ENCODE measurements around the gene TRERF1. TPM values are rescaled to one million over a fixed set of nuclear protein-coding genes. Genes with fewer than 3 reads are reported as not detected.

TRERF1 gene
- total RNA-seq, 1 donor from 2014 or later = 6.2 TPM

DNA sequence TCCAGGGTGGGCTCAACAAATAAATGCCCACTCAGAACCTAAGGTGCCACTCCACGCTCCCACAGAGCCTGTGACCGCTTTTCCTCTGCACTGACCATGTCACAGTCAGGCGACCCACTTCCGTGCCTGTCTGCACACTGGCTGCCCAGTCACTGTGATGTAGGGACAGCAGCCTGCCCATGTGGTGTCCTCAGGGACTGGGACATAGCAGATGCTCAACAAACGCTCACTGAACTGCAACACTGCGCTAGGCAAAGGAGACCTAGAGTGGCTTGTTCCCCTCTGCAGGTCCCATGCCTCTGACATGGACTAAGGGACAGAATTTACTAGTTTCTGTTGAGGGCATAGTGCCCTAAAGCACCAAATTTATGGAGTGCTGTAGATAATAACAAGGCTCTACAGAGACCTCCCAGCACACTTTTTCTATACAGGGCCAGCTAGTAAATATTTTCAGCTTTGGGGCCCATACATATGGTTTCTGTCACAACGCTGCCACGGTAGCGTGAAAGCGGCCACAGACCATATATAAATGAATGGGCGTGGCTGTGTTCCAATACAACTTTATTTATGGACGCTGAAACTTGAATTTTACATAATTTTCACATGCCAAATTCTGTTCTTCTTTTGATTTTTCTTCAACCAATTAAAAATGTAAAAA is 176.2 kb downstream of the TRERF1 start:
- DNase-seq = no peak

DNA sequence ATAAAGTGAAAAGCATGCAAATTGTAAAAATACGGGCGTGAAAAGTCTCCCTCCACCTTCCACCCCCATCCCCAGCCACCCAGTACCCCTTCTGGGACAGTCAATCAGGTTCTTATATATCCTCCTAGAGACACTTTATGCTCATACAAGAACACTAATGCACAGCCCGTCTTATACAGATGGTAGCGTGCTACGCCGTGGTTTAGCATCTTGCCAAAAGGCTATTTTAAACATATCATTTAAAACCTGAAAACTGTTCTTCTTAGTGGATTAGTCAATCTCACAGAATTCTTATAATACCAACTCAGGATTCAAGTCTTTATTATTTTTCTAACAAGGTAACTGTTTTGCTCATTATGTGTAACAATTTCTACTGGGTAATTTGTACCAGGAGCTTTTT is 176.8 kb downstream of the TRERF1 start:
- no peak for DNase-seq

DNA sequence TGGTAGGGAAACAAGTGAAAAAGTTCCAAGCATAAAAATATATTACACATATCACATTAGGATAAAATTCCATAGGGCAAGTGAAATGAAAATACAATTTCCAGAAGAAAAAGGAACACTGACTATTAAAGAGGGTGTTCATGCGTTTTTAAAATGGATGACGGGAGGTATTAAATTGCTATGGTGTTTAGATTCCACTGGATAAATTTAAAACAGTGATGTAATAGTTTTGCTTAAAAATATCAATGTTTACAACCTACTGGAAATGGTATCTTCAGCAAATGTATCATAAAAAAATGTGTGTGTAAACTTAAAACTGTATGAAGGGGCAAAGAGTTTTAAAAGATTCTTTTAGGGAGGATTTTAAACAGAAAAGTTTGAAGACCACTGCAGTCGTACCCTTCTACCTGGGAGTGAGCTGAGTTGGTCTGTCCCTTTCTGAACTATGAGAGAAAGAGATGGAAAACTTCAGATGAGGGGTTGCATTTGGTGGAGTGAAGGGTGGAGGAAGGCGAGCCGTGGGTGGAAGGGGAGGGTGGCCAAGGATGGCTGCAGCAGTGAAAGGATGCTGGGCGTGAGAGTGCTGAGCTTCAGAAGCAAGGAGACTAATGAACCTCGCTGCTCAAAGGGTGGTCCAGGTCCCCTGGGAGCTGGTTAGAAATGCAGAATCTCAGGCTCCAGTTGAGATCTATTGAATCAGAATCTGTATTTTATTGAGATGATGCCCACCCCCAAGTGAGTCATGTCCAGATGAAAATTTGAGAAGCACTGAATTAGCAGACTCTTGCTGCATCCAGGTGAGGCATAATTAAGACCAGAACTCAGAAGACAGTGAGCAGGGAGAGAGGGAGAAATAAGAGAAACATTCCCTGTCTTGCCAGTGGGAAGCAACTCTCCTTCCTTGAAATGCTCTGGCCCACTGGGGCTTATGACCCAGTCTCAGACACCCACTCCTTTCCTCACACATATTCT is 179.6 kb downstream of the TRERF1 start:
- DNase-seq = no peak

DNA sequence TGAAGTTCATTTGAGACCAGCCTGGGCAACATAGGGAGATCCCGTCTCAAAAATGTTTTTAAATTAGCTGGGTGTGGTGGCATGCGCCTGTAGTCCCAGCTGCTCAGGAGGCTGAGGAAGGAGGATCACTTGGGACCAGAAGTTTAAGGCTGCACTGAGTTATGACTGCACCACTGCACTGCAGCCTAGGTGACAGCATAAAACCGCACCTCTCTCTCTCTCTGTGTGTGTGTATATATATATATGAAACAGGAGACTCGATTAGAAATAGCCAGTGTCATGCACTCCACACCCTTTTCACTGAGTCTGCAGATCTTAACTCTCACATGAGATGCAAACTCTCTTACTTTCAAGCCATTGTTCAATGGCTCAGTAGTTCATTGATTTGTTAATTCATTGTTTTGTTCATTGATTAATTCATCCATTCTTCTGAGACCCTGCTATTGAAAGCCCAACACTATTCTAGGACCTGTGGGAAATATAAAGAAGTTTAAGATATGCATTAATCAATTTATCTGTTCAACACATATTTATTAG is 181.7 kb downstream of the TRERF1 start:
- DNase-seq = no peak

DNA sequence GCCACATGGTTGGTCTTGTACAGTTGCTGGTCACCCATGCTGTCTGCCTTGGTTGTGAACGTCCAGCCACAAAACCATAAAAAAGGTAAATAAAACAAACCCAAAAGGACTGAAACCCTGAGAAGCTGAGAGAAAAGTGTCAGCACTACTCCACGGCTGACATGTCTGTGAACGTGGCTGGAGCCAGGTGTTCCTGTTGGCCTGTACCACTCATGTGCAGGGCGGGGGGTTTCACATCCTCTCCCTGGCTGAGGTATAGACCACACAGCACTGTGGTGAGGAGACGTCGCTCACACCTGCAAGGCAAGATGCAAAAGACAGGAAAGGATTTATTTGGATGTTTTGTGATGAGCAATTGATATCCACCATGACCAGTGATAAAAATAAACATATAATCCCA is 182.2 kb downstream of the TRERF1 start:
- no peak for DNase-seq

DNA sequence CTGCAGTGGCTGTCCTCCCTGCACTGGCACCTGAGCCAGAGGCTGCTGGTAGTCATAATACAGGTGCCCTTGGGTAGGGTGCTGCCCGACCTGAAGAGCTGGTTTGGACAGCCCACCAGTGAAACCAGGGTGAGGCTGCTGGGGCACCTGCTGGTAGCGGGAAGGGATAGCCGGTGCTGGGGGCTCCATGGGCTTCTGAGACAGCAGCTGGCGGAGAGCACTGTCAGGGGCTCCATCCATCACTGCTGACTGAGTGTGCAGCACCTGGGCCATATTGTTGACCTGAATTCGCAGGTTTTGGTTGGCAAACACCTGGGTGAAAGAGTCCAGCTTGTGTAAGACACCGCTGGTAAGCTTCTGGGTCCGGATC is 182.9 kb downstream of the TRERF1 start:
- DNase-seq = no peak

DNA sequence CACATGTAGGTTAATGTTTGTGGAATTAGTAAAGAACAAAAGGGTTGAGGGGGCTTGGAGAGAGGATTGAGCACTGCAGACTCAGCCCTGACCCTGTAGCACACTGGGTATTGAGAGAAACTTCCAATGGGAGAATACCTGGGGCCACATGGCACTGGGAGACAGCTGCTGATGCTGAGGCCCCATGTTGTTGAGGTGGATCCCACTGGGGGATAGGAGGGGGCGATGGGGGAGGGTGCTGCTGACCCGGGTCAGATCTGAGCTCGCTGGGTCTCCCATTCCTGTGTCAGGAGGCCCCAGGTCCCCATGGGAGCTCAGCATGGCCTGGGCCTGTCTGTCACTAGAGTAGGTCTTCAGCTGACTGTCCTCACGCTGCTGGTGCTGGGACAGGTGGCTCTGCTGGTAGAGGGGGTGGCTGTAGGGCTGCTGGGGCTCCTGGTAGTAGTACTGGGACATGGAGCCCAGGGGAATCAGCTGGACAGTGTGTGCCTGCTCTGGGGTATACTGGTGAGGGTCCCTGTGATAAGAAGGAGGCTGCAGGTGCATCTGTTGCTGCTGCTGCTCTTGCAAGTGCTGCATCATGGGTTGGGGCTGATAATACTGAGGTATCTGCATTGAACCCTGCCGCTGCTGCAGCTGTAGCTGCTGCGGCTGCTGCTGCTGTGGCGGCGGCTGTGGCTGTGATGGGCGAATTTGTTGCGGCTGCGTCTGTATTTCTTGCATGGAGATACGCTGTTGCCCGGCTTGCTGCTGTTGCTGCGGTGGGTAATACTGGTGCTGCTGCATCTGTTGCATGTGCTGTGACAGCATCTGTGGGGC is 183.5 kb downstream of the TRERF1 start:
- no peak for DNase-seq

DNA sequence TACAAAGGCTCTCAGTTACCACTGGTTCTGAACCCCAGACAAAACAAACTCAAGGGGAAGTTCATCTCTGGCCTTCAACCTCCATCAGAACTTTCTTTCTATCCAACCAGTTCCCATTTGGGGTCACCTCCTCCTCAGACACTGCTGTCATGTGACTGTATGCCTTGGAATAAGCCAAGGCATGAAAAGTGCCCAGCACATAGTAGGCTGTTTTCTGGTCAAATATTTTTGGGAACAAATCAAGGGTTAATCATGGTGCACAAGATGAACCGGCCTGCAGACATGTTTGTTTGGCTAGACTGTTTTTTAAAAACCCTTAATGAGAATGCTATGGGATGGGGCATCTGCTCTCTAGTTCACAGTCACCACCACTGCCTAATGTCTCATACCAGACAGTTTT is 185.2 kb downstream of the TRERF1 start:
- no peak for DNase-seq

DNA sequence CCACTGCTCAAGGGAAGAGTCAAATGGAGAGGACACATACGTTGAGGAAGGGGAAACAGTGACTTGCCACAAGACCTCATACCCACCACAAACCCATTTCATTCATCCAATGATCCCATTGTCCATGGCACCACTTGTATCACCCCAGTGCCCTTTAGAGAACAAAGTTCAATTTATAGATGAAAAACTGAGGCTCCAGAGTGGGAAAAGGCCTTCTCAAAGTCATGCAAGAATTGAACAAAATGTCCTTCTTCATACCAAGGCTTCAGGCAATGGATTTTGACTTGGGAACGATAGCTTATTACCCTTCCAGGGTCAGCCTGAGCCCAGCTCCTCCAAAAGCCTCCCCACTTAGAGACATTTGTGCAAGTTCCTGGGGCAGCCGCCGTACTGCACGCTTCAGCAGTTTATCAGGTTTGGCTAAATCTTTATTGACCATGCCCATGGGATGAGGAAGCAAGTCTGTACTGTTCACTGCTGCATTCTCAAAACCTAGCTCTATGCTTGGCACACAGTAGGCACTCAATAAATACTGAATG is 186.8 kb downstream of the TRERF1 start:
- no peak for DNase-seq

DNA sequence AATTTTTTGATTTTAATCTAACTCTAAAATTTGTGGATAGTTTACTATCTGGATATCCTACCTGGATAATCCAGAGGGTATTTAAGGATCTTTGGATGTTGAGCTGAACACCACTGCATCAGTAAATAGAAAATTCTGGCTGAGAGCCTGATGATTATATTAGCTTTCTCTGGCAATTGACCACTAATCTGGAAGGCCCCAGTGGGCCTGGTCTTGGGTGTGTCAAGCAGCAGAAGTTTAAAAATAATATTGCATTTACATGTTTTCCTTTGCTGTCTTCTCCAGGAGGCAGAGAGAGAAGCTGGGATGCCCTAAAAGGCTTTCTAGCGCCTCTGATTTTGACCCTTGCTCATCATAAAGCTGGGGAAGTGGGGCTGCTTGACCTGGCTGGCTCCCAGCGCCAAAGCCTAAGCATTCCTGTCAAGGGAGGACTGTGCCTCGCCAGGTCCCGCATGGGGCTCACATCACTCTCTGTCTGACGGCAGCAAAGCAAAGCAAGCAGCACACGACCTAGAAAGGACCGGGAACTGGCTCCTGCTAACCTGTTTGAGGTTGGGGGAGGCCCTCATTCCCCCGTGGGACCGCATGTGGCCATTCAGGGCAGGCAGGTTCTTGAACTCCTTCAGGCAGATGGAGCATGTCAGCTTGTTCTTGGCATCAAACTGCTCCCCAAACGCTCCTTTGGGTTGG is 187.4 kb downstream of the TRERF1 start:
- no peak for DNase-seq

DNA sequence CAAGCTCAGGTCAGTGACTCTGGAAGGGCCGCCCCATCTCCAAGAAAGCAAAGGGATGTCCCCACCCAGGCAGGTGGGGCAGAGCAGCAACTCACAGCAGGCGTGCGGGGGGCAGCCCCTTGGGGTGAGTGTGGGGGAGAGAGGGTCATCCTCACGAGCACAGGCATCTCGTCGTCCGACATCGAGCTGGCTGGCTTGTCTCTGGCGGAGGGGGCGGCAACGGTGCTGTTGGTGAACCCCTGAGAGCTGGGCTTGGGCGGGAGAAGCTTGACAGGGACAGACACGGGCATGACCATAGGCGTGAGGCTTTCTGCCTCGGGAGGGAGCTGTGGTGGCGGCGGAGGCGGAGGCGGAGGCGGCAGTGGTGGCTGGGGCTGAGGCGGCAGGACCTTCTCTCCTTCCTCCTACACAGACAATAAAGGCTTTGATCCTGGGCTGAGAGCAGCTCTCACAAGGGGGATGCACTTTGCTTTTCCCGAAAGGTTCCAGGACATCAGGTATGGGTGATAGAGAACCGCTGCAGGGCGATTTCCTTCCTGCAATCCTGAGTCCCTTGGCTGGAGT is 188.5 kb downstream of the TRERF1 start:
- DNase-seq = no peak

DNA sequence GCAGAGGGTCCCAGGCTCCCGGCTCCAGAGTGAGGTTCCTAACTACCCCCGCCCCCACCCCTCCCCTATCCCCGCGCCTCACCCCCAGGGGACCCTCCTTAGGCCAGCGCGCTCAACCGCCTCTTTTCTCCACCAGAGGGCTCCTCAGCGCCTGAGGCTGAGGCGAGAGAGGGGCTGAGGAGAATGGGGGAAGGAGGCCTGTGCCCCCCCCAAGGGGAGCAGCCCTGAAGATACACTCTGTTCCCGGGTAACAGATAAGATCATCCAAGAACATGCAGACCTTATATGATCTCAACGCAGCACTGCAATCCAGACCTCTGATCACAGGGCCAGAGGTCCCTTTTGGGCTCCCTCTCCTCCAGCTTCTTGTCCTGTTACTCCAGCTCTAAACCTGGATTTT is 190.8 kb downstream of the TRERF1 start:
- DNase-seq = no peak

DNA sequence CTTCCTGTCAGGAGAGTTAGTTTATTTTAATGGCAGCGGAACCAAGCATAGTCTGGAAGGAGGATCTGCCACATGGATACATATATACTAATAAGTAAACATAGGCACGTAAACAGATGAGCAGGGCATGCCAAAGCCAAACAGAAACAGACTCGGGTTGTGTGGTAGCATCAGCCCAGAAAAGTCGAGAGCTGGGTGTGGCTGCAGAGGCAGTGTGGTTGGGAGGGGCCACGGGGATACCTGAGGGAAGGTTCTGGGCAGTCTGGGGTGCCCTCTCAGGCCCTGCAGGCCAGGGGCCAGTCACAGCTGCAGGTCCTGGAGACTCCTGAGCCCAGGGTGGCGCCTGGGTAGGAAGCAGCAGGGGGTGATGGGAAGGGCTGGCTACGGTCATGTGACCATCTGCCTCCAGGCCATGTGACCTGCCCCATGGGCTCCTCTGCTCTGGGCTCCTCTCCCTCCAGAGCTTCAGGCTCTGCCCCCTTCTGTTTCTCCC is 191.3 kb downstream of the TRERF1 start:
- DNase-seq = peak; percentile 84

DNA sequence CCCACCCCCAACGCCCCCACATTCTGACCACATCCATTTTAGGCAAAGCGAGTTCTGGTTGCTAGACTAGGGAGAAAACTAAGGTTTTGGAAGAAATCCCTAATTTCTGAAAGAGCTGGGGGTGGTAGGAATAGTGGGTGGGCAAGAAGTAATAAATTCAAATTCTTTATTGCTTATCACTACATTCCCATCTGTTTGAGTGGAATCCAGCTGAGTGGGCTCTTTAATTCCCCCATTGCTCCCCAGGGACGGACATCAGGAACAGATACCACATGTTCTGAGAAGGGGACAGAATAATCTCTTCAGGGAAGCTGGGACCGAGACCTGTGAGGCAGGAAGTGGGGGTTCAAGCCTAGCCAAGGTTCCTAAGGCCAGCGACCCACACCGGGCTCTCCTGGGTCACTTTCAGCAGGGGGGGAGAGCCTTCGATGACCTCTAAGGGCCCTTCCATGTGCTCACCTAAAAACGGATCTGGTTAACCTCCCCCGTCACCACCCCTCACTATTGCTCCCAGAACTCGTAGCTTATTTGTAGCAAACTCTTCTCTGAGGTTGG is 191.8 kb downstream of the TRERF1 start:
- DNase-seq = peak; percentile 84

DNA sequence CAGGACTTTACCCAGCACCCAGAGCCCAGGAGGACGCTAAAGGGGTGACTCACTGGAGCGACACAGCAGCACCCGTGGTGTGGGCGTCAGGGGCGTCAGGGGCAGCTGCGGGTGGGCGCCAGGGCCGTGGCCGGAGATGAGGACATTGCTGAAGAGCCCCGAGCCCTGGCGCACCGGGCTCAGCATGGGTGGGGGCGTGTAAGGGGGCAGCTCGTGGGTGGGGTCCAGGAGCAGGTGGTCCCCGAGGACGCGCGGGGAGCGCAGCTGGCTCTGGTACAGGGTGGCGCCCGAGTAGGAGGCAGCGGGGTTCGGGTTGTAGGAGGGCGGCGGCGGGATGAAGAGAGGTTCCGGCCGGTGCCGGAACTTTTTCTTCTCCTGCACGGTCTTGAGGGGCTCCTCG is 192.4 kb downstream of the TRERF1 start:
- DNase-seq = no peak

DNA sequence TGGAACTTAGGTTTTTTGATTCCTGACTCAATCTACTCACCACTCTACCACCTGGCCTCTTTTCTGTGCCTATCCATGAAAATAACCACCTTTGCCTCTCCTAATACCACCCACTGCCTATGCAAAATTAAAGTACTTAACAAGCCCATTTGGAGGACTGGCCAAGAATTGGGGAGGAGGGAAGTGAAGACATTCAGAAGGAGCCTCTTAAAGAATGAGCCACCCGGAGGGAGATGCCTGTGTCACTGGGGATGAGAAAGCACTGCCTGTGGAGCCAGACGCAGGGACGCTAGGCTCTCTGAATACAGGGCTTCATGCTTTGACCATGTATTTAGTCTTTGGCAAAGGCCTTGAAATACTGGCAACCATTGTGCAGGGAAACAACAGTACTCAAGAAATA is 194.1 kb downstream of the TRERF1 start:
- no peak for DNase-seq

DNA sequence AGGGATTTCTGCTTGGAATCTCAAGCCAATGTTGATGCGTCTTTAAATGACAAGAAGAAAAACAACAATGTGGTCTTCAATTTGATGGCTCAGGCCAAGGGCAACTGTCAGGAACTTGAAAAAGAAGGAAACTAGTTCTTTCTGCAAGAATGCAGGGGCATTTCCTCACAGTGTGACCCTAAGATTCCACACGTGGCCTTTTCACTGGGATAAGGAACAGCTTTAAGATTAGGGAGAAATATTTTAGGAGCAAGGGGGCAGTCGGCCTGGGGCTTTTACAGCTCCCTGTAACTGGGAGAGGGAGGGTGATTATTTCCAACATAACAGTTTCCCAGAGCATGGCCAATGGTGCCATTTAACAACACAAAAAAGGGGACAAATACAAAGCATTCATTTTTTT is 194.7 kb downstream of the TRERF1 start:
- DNase-seq = no peak

DNA sequence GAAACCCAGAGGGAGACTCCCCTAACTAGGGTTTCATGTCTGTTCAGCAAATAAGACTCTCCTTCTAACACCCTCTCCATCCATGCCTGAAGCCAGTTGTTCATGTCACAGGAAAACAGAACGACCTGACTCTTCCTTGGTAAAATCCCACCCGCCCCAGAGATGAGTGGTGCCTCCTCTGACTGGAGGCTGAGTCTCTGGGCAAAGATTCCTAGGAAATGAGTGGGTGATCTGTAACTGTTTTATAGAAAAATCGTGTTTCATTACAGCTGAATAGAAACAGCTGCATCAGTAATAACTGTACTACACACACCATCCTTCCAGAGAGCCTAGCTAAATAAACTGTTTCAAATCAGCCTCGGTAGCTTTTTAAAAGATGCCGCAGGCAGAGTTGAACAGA is 196.7 kb downstream of the TRERF1 start:
- no peak for DNase-seq

DNA sequence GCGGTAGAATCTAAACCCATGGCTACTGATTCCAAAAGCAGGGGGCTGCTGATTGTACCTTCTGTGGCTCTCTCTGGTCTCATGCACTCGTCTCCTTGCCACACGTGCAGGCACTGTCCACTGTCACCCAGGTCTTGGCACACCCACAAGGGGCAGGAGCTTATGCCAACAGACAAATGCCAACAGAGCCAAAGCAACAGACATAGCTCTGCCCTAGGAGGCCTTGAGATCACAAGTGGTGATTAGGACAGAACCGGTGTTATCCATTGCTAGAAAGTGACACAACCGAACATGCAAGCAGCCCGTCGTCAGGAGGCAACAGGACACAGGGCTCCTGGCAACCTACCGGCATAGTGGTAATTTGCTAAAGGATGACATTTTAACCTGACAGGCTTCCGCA is 197.2 kb downstream of the TRERF1 start:
- no peak for DNase-seq

DNA sequence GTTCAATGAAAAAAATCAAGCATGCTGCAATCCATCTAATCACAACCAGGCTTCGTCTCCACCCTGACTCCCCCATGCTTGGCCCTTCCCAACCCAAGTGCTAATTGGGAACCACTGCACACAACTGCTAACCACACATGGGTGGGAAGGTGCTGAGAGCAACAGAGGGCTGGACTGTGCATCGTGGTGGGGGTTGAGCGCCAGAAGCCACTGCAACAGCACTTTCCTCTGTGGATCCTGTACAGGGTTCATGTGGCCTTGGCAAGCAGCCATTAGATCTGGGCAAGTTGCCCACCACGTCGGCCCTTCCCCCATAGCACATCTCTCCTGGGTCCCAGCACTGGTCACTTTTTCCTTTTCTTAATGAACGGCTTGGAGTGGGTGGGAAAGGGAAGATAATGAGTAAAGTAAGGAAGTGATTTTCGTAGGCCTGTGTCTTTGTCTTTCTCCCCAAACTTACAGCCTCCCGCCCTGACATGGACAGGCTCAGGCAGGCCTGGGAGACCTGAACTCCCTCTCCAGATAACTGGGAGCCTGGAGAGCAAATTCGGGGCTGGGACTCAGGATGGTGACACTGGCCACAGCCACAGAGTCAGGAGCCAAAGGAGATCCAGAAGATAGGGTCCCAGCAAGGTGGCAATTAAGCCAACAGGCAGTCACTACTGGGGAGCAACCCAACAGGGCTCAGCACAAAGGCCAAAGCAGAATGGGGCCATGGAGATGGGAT is 199.7 kb downstream of the TRERF1 start:
- DNase-seq = peak; percentile 94

Data from skin of body (tissue), 2 donors.